22Rv1 (cell line): Measurements from ENCODE around the gene LENG8.

ENCODE experiments used
- ZFX ChIP-seq: fragments of 450-650 bp; IDR thresholded peaks from 2 replicates; pipeline ENCODE4 v1.6.1; 2017; ENCODE audit warnings: antibody characterized with exemption, borderline replicate concordance
- TF ChIP-seq, protein P1 (sequence below): fragments of 450-650 bp; IDR thresholded peaks from 2 replicates; pipeline ENCODE4 v1.5.1; 2017; ENCODE audit warnings: mild to moderate bottlenecking

GRCh38 chr19:54431255-54431838 is 17.7 kb upstream of the LENG8 start:
- TF ChIP-seq, protein P1, sequence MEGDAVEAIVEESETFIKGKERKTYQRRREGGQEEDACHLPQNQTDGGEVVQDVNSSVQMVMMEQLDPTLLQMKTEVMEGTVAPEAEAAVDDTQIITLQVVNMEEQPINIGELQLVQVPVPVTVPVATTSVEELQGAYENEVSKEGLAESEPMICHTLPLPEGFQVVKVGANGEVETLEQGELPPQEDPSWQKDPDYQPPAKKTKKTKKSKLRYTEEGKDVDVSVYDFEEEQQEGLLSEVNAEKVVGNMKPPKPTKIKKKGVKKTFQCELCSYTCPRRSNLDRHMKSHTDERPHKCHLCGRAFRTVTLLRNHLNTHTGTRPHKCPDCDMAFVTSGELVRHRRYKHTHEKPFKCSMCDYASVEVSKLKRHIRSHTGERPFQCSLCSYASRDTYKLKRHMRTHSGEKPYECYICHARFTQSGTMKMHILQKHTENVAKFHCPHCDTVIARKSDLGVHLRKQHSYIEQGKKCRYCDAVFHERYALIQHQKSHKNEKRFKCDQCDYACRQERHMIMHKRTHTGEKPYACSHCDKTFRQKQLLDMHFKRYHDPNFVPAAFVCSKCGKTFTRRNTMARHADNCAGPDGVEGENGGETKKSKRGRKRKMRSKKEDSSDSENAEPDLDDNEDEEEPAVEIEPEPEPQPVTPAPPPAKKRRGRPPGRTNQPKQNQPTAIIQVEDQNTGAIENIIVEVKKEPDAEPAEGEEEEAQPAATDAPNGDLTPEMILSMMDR: peak; percentile 15
- TF ChIP-seq ZFX: no peak
